ENCODE data around the gene LASP1.

- TF ChIP-seq CTCF (IDR thresholded peaks at IDR 0.05) (no peak), POLR2A (IDR thresholded peaks at IDR 0.05) (no peak)
Measured at GRCh38 chr17:38898291-38898679, 28.4 kb downstream of the LASP1 start.

Measured in esophagus squamous epithelium (tissue), 4 donors.